ENCODE measurements around the gene C16orf54.

DNA sequence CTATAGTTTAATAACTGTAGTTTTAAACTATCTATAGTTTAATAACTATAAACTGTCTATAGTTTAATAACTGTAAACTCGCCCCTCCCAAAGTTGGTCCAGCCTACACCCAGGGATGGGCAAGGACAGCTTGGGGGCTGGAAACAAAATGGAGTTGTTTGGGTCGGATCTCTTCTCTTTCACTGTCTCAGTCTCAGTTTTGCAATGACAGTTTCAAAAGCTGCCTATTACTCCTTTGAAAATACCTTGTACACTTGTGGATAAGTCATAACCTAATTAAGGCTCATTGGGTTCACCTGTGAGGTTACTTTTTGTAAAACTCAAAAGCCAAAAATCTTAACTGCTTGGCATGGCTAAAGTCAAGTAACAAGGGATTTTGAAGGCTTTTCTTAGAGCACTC is 31.4 kb downstream of the C16orf54 start:
- TF ChIP-seq RAD21 (IDR thresholded peaks at IDR 0.05; ENCODE audit: low read length) (no peak), CTCF (conservative IDR thresholded peaks at IDR 0.05; ENCODE audit: low read depth, low read length) (no peak), POLR2A (IDR thresholded peaks at IDR 0.05; ENCODE audit: low read depth, low read length) (no peak), RFX5 (IDR thresholded peaks at IDR 0.05; ENCODE audit: low read depth, low read length) (no peak), MAZ (IDR thresholded peaks at IDR 0.05; ENCODE audit: borderline replicate concordance, low read depth, low read length) (no peak), FOS (IDR thresholded peaks at IDR 0.05; ENCODE audit: low read depth, low read length) (no peak), CHD1 (IDR thresholded peaks at IDR 0.05; ENCODE audit: low read depth, low read length) (no peak), USF2 (IDR thresholded peaks at IDR 0.05; ENCODE audit: low read depth, low read length) (no peak), SMC3 (IDR thresholded peaks at IDR 0.05; ENCODE audit: low read depth, low read length) (no peak)

Data from IMR-90 (cell line).